Neural progenitor cell (in vitro differentiated cells): Measurements from ENCODE around the gene DIAPH3. TPM values are rescaled to one million over a fixed set of nuclear protein-coding genes. Genes with fewer than 3 reads are reported as not detected.

Experiments used
- DNase-seq: peaks from one replicate; pipeline ENCODE4 v3.0.0-alpha.2; 2016; ENCODE audit warnings: low spot score
- H2AFZ ChIP-seq: fragments of 200-600 bp; sonication (generic); replicated peaks from 2 replicates; pipeline ENCODE4 v1.6.1; 2016; ENCODE audit warnings: antibody characterized with exemption
- H3F3A ChIP-seq: fragments of 200-600 bp; sonication (generic); 2 replicates; pipeline ENCODE4 v1.6.1; 2016; ENCODE audit warnings: antibody characterized with exemption, low read depth
- H3K27ac ChIP-seq: fragments of 200-600 bp; sonication (generic); 2 replicates; pipeline ENCODE4 v1.5.1; 2016; ENCODE audit warnings: mild to moderate bottlenecking
- H3K27me3 ChIP-seq: fragments of 200-600 bp; sonication (generic); 2 replicates; pipeline ENCODE4 v1.6.1; 2016; ENCODE audit warnings: mild to moderate bottlenecking, moderate library complexity
- H3K36me3 ChIP-seq: fragments of 200-600 bp; sonication (generic); 2 replicates; pipeline ENCODE4 v1.5.1; 2016
- H3K4me1 ChIP-seq: fragments of 200-600 bp; sonication (generic); 2 replicates; pipeline ENCODE4 v1.6.1; 2016; ENCODE audit warnings: mixed run types
- H3K4me2 ChIP-seq: fragments of 200-600 bp; sonication (generic); 2 replicates; pipeline ENCODE4 v1.6.1; 2016
- H3K4me3 ChIP-seq: fragments of 200-600 bp; sonication (generic); 2 replicates; pipeline ENCODE4 v1.5.1; 2016
- H3K79me2 ChIP-seq: fragments of 200-600 bp; sonication (generic); 2 replicates; pipeline ENCODE4 v1.6.1; 2016; ENCODE audit warnings: low read depth
- H3K9ac ChIP-seq: fragments of 200-600 bp; sonication (generic); 2 replicates; pipeline ENCODE4 v1.6.1; 2016
- H3K9me3 ChIP-seq: fragments of 200-600 bp; sonication (generic); 2 replicates; pipeline ENCODE4 v1.5.1; 2016; ENCODE audit warnings: low read depth
- H4K20me1 ChIP-seq: fragments of 200-600 bp; sonication (generic); 2 replicates; pipeline ENCODE4 v1.6.1; 2016; ENCODE audit warnings: low read depth
- H3K27ac Mint-ChIP-seq: 3 replicates; pipeline ENCODE4 v1.8.0; 2021; ENCODE audit warnings: mixed read lengths
- H3K27me3 Mint-ChIP-seq: 2 replicates; pipeline ENCODE4 v1.8.0; 2022; ENCODE audit warnings: low read depth, mild to moderate bottlenecking, inconsistent platforms, moderate library complexity, mixed read lengths; ENCODE audit not compliant: insufficient read depth
- H3K36me3 Mint-ChIP-seq: 3 replicates; pipeline ENCODE4 v1.8.0; 2021; ENCODE audit warnings: mixed read lengths
- H3K4me1 Mint-ChIP-seq: 3 replicates; pipeline ENCODE4 v1.8.0; 2021; ENCODE audit warnings: mixed read lengths
- H3K4me3 Mint-ChIP-seq: 3 replicates; pipeline ENCODE4 v1.8.0; 2021; ENCODE audit warnings: mild to moderate bottlenecking, moderate library complexity, mixed read lengths
- H3K9me3 Mint-ChIP-seq: 3 replicates; pipeline ENCODE4 v1.8.0; 2020; ENCODE audit warnings: mixed read lengths
- CTCF ChIP-seq: fragments of 200-600 bp; sonication (generic); IDR thresholded peaks from 2 replicates; pipeline ENCODE4 v1.5.1; 2017; ENCODE audit warnings: antibody characterized with exemption, mild to moderate bottlenecking
- EZH2 ChIP-seq: fragments of 200-600 bp; sonication (generic); IDR thresholded peaks from 2 replicates; pipeline ENCODE4 v1.6.1; 2017; ENCODE audit warnings: antibody characterized with exemption, mild to moderate bottlenecking, moderate library complexity
- EZH2phosphoT487 ChIP-seq: fragments of 200-600 bp; sonication (generic); IDR thresholded peaks from 2 replicates; pipeline ENCODE4 v1.6.1; 2017; ENCODE audit warnings: antibody characterized with exemption
- total RNA-seq: library from RNA; depleted of rRNA; stranded (reverse); fragments of >200 nt; gene quantifications from 2 replicates; pipeline ENCODE4 v1.2.3, GENCODE V29; 2015; ENCODE audit warnings: low replicate concordance

Gene DIAPH3
- total RNA-seq, 1 donor from 2014 or later, result 51.5 TPM

- H3K9ac ChIP-seq, result no peak overlapping the region
- no peak overlapping the region for H3K4me2 ChIP-seq
- no peak for DNase-seq
- Mint-ChIP-seq H3K4me3 (no peak overlapping the region), H3K4me1 (no peaks in the 10 kb centered on the region), H3K27me3 (no peaks in the 10 kb centered on the region), H3K27ac (no peak overlapping the region), H3K36me3 (peaks cover 44% of the 10 kb centered on the region), H3K9me3 (peaks cover 14% of the 10 kb centered on the region)
- H3K36me3 ChIP-seq, result no peaks in the 10 kb centered on the region
- H3K4me1 ChIP-seq, result no peaks in the 10 kb centered on the region
- no peaks in the 10 kb centered on the region for H3F3A ChIP-seq
- H4K20me1 ChIP-seq, result no peaks in the 10 kb centered on the region
- H3K27me3 ChIP-seq, result no peaks in the 10 kb centered on the region
- no peak overlapping the region for H3K4me3 ChIP-seq
- H3K27ac ChIP-seq, result no peak overlapping the region
- TF ChIP-seq EZH2 (no peak), EZH2phosphoT487 (no peak), CTCF (no peak)
- H3K9me3 ChIP-seq, result no peaks in the 10 kb centered on the region
- peaks cover 34% of the 10 kb centered on the region for H3K79me2 ChIP-seq
- H2AFZ ChIP-seq, result no peak overlapping the region
Observed at GRCh38 chr13:60111691-60112090, 52.0 kb downstream of the DIAPH3 start.

- no peaks in the 10 kb centered on the region for H4K20me1 ChIP-seq
- Mint-ChIP-seq H3K9me3 (peaks cover 10% of the 10 kb centered on the region), H3K4me3 (no peak overlapping the region), H3K27me3 (no peaks in the 10 kb centered on the region), H3K27ac (no peak overlapping the region), H3K4me1 (no peaks in the 10 kb centered on the region), H3K36me3 (peaks cover 40% of the 10 kb centered on the region)
- no peaks in the 10 kb centered on the region for H3F3A ChIP-seq
- TF ChIP-seq EZH2 (no peak), CTCF (no peak), EZH2phosphoT487 (no peak)
- no peaks in the 10 kb centered on the region for H3K9me3 ChIP-seq
- H3K27me3 ChIP-seq, result no peaks in the 10 kb centered on the region
- H3K4me2 ChIP-seq, result no peak overlapping the region
- DNase-seq, result no peak
- no peaks in the 10 kb centered on the region for H3K4me1 ChIP-seq
- H3K36me3 ChIP-seq, result no peaks in the 10 kb centered on the region
- no peak overlapping the region for H3K27ac ChIP-seq
- no peak overlapping the region for H2AFZ ChIP-seq
- H3K9ac ChIP-seq, result no peak overlapping the region
- H3K4me3 ChIP-seq, result no peak overlapping the region
- H3K79me2 ChIP-seq, result peaks cover 33% of the 10 kb centered on the region
Observed at GRCh38 chr13:60109285-60109684, 54.4 kb downstream of the DIAPH3 start.

- H3K27ac Mint-ChIP-seq, result no peak overlapping the region
- H3K27me3 Mint-ChIP-seq, result no peaks in the 10 kb centered on the region
- H3K4me1 Mint-ChIP-seq, result no peaks in the 10 kb centered on the region
- Histone ChIP-seq H3K9ac (no peak overlapping the region), H3K4me1 (no peaks in the 10 kb centered on the region), H3K27me3 (no peaks in the 10 kb centered on the region), H3K36me3 (no peaks in the 10 kb centered on the region), H4K20me1 (no peaks in the 10 kb centered on the region), H3K9me3 (no peaks in the 10 kb centered on the region), H3F3A (no peaks in the 10 kb centered on the region), H3K79me2 (peaks cover 33% of the 10 kb centered on the region), H2AFZ (no peak overlapping the region), H3K4me2 (no peak overlapping the region), H3K4me3 (no peak overlapping the region), H3K27ac (no peak overlapping the region)
- no peak for DNase-seq
- peaks cover 35% of the 10 kb centered on the region for H3K36me3 Mint-ChIP-seq
- TF ChIP-seq CTCF (no peak), EZH2 (no peak), EZH2phosphoT487 (no peak)
- H3K9me3 Mint-ChIP-seq, result peaks cover 7% of the 10 kb centered on the region
- no peak overlapping the region for H3K4me3 Mint-ChIP-seq
Observed at GRCh38 chr13:60108589-60108988, 55.1 kb downstream of the DIAPH3 start.
